Skin epidermis (tissue), 12 donors: ENCODE results near the gene SCN3A.

Experiments used
- H3K27ac ChIP-seq, 21 experiments: fragments of 200-600 bp; sonication (generic) in 11 of 21; one replicate each; pipeline ENCODE4 v1.5.0; 2020; ENCODE audit warnings: mild to moderate bottlenecking in 3 of 21, inconsistent platforms in 2 of 21, moderate library complexity in 2 of 21
- H3K4me3 ChIP-seq, 7 experiments: fragments of 200-600 bp; sonication (generic) in 2 of 7; one replicate each; pipeline ENCODE4 v1.5.0; 2020; ENCODE audit warnings: inconsistent platforms in 2 of 7, mild to moderate bottlenecking in 2 of 7, moderate library complexity in 1 of 7

SCN3A gene

GRCh38 chr2:165067643-165068486, 136.0 kb downstream of the SCN3A start:
- Histone ChIP-seq H3K4me3 (no peak overlapping the region), H3K27ac (no peak overlapping the region)

GRCh38 chr2:165064743-165065142, 139.1 kb downstream of the SCN3A start:
- no peak overlapping the region for H3K27ac ChIP-seq
- H3K4me3 ChIP-seq = no peak overlapping the region

- H3K27ac ChIP-seq = no peak overlapping the region
- no peak overlapping the region for H3K4me3 ChIP-seq
Observed at GRCh38 chr2:165060411-165060810, 143.4 kb downstream of the SCN3A start.

GRCh38 chr2:165058476-165059265, 145.2 kb downstream of the SCN3A start:
- Histone ChIP-seq H3K27ac (no peak overlapping the region), H3K4me3 (no peak overlapping the region)

- H3K4me3 ChIP-seq = no peak overlapping the region
- H3K27ac ChIP-seq = no peak overlapping the region
Observed at GRCh38 chr2:165057931-165058330, 145.9 kb downstream of the SCN3A start.

- Histone ChIP-seq H3K4me3 (no peak overlapping the region), H3K27ac (no peak overlapping the region)
Observed at GRCh38 chr2:165057308-165057707, 146.5 kb downstream of the SCN3A start.

- no peak overlapping the region for H3K27ac ChIP-seq
- no peak overlapping the region for H3K4me3 ChIP-seq
Observed at GRCh38 chr2:165056564-165056963, 147.3 kb downstream of the SCN3A start.

GRCh38 chr2:165055082-165055851, 148.6 kb downstream of the SCN3A start:
- H3K27ac ChIP-seq = no peak overlapping the region
- H3K4me3 ChIP-seq = no peak overlapping the region

GRCh38 chr2:165054652-165055051, 149.2 kb downstream of the SCN3A start:
- Histone ChIP-seq H3K4me3 (no peak overlapping the region), H3K27ac (no peak overlapping the region)

GRCh38 chr2:165044505-165045303, 159.1 kb downstream of the SCN3A start:
- no peak overlapping the region for H3K4me3 ChIP-seq
- H3K27ac ChIP-seq = no peak overlapping the region
